CD1c-positive myeloid dendritic cell (primary cell): Measurements from ENCODE around the gene ZBTB9.
A peak's percentile ranks its signal among the peaks of the same experiment; 100 is the strongest.

ENCODE experiments used
- DNase-seq: peaks from one replicate; pipeline ENCODE4 v3.0.0-alpha.2; 2016; ENCODE audit errors: extremely low spot score

ZBTB9 gene

DNA sequence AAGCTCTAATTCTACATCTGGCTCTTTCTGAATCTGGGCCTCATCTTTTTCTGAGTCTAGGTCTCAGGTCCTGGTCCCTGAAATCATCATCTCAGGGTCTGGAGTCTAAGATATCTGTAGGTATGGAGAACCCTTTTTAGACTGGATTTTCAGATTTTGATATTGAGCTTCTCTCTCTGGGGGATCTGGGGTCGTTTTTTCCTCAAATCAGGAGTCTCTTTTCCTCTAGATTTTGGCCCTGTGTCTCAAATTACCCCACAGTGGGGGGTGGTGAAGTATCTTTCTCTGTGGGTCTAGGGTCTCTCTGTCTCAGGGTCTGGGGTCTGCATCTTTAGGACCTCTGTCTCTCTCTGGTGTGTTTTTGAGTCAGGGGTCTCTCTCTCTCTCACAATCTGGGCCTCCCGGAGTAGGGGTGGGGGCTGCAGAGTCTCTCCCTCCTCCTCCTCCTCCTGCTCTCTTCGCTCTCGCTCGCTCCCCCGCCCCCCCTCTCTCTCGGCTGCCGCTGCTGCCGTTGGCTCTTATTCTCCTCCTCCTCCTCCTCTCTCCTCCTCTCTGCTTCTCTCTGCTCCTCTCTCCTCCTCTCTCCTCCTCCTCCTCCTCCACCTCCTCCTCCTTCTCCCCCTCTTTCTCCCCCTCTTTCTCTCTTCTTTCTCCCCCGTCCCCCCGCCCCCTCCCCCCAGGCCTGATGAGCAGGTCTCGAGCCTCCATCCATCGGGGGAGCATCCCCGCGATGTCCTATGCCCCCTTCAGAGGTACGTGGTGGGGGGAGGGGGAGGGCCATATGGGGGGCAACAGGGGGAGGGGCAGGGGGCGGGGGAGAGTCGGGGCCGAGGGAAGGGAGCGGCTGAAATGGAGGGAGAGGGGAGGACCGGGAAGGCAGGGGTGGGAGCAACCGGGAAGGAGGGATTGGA lies 34.5 kb upstream of the ZBTB9 start, which contains the start of gene SYNGAP1:
TSS of gene SYNGAP1 (plus strand) at position 486 of the 911 bp plus-strand sequence. CDS start at position 686, 200 bp downstream.
- DNase-seq = no peak

DNA sequence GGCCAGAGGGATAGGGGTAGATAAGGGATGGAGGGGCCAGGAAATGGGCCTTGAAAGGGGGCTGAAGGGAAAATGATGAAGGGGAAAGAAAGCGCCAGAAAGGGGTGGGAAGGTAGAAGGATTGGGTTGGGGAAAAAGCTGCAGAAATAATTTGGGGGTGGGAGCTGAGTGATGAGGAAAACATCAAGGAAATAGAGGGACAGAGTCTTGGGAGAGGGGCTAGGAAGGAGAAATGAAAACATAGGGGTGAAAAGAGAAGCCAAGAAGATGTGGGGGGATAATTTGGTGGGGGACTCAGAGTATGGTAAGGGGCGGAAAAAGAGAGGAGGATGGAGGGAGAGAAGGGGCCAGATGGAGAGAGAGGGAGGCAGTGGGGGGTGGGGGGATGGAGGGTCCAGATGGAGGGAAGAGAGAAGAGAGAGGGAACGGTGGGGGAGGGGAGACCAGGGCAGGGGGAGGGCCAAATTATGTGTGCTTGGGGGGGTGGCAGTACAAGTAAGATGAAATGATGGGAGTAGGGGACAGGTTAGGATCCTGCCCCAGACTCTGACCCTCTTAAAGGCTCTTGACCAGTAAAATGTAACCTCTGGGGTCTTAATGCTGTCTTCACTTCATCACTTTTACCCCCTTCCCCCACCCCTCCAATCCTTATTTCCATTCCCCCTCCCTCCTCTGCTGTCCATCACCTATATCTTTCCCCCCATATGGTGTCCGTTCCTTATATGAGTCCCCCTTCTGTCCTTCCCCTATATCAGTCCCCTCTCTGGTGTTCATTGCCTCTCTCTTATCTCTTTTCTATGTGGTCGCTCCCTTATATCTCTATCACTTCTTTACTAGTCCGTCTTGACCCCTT lies 33.7 kb upstream of the ZBTB9 start:
- no peak for DNase-seq

DNA sequence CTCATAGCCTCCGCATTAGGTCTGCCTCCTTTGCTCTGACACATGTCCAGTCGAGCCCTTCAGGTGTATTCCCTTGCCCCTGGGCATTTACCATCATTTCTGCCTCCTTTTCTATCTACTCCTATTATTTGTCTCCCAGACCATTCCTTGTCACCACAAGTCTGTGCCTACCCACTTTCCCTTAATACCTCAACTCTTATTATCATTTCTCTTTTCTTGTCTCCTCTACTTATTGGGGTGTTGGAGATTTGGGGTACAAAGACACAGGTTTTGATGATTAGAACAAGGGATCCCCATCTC lies 33.1 kb upstream of the ZBTB9 start:
- no peak for DNase-seq

DNA sequence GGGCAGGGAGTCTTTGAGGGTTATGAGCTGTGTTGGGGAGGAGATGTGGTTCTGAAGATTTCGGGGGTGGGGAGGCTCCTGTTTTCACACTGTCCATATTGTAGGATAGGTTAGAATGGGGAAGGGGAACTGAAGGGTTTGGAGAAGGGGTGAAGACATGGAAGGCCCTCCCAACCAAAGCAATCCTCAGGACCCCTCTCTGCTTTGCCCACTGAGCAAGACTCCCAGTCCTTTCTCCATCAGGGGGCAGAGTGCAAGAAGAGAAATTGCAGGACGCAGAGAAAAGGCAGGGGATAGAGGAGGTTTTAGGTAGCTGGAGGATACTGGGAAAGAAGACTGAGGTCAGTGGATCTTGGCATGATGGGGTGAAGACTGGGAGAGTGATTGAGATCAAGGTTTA lies 30.6 kb upstream of the ZBTB9 start:
- DNase-seq = no peak

DNA sequence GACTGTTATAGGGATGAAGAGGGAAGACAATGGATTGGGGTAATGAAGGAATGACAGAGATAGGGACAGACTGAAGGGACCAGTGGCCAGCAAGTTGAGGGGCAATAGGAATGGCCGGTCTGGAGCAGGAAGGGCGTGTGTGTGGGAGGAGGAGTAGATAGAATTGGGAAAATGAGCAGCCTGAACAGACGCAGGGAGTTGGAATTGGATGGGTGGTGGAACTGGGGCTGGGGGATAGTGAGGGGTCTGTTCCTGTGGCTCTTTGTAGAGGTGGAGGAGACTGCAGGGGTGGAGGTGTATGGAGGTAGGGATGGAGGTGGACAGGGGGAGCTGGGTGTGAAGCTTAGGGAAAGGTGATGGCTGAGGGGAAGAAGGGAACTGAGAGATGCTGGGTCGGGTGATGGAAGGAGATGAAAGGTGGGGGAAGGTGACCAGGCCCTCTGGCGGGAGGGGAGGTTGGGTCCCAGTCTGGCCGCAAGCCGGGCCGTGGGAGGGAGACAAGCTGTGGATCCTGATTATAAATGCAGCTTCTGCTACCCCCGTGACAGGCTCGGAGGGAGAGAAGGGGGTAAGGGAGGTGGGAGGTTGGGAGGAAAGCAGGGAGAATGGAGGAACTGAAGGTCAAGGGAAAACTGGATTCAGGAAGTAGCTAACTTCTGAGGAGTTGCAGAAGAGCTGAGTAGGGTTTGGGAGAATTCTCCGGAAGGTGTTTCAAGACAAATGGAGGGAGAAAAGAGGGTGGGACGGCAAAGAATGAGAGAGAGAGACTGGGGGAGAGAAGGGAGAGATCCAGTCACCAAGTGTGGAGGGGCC lies 29.3 kb upstream of the ZBTB9 start:
- DNase-seq = peak; percentile 35

DNA sequence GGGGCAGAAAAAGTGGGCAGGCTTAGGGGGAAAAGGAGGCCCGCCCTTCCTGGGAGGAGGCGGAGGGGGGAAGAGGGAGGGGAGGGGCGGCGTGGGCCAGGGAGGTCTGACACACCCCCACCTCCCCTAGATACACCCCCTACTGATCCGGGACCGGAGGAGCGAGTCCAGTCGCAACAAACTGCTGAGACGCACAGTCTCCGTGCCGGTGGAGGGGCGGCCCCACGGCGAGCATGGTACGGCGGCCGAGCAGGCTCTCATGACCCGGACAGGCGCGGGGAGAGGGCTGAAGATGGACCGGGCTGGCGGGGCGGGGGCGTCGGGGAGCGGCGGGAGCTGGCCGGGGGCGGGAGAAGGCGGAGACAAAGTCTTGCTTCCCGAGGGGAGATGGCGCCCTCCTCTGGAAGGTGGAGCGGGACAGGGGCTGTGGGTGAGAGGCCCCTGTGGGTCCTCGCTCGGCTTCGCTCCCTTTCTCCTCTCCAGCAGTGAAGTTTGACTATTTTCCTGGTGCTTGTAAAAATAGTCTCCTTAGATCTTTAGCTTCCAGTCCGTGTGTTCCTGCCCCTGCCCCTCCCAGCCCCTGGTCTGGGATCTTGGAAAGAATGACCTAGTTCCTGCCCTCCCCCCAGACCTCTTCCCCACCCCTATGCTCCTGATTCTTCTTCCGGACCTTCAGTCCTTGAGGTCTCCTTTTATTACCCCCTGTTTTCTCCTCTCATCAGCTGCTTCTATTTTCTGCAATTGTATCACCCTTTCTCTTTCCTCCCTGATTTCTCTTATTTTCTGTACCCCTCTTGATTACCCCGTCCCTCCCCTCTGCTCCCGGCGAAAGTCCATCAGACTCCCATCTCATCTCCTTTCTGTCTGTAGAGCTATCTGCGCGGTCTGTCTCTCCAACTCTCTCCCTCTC lies 28.5 kb upstream of the ZBTB9 start:
- DNase-seq = peak; percentile 72

DNA sequence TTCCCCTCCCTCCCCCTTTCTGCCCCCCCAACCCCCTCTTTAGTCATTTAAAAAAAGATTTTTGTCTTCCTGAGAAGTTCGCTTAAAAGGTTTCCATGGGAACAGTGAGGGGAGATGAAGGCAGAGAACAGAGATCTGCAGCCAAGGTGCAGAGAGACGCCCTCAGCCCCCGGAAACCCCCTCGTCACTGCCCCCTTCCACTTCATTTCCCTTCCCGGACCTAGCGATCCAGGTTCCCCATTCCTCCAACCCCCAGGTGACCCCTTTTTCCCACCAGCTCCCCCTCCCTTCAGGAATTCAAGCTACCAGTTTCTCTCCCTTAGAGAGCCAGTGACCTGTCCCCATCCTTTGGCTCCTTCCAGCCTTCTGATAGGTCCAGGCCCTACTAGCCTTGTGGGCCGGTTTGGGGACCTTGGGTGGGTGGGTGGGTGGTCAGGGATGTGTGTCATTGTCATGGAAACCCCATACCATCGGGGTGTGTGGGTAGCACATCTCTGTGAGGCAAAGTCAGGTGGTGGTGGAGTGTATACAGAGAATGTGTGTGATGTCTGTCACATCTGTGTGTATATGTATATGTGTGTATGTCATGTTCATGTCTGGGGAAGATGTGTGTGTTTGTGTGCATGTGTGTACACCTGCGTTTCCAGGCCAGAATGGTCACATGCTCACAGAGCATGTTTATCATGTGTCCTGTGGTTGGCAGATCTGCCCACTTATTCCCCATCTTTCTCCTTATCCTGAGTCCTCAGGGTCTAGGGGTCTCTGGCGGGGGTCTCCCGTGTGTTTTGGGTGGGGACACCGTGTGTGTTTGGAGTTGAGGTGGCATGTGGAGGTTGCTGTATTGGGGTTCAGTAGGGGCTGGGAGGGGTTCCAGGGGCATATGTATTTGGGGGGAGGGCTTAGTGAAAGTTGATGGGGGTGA lies 27.5 kb upstream of the ZBTB9 start:
- DNase-seq = peak; percentile 53

DNA sequence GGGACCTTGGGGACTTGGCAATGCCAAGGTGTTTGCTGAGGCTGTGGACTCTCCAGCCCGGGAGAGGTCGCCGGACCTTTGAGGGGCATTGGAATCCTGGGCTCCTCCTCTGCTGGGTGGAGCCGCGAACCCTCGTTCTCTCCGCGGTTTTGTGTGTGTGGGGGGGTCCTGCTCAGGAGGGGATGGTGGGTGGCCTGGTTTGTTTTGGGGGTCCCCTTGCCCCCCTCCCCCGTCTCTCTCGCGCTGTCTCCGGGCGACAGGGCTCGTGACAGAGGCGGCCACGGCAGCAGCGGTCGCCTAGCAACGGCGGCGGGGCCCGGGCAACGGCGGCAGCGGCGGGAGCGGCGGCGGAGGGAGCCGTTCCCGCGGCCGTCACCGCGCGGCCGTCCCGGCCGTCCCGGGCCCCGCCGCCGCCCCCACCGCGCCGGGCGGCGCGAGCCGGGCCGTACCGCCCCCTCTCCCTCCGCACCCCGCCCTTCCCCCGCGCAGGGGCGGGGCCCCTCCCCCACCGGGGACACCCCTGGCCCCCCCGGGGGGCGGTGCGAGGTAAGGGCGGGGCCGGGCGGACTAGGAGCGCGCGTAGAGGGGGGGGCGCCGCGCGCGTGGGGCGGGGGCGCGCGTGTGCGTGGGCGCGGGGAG lies 26.7 kb upstream of the ZBTB9 start:
- DNase-seq = peak; percentile 47

DNA sequence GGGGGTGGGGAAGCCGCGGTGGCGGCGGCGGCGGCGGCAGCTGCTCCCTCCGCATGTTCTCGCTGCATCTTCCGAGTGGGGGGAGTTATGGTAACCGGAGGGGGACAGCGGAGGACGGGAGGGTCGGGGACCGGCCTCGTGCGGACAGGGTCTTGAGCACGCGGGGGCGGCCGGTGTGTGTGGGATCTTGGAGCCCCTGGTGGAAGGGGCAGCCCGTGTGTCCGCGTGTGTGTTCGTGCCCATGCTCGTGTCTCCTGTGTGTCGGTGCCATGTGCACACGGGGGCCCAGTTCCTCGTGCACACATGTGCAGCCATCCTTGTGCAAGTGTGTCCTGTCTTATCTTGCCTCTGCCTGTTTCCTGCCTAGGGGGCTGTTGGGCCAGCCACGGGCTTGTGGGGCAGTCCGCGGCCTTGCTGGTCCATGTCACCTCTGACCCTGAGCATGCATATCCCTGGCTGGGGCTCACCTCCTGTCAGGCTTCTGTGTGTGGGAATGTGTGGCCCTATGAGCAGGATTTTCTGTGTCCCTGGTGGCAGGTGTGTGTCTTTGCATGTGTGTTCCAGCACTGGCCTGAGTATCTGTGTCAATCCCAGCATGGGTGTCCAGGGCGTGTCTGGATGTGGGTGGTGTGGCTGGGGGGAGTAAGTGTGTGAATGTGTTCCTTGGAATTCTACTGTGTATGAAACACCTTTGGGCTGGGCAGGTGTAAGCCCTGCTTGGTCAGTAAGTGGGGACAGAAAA lies 26.0 kb upstream of the ZBTB9 start:
- DNase-seq = no peak

DNA sequence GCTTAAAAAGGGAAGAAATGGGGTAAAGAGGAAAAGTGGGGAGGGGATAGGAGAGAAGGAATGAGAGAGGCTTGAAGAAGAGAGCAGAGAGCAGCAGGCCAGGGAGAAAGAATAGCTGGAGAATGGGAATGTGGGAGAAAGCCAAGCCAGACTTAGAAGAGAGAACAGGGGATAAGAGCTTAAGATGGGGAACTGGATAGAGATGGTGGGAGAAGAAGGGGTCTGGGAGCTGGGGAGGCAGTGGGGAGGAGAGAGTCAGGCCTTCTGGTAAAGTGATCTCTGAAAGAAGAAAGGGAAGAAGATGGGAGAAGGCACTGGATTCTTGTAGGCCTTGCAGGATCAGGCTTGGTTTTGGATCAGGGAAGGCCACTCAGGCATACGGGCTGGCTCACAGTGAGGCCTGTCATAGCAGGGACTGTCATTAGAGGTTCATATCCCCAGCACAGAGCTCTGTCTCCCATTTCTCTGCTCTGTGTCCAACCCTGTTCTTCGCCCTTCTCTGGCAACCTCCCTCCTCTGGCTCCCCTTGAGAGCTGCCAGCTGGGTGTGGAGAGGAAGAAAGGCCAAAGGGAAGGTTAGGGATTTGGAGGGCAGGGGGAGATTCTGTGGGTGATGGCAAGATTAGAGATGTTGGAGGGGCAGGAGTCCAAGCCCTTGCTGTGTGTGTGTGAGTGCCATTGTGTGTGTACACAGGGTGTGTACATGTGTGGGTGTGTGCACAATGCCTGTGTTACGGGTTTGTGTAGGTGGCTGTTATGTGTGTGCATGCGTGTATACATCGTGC lies 25.2 kb upstream of the ZBTB9 start:
- no peak for DNase-seq

DNA sequence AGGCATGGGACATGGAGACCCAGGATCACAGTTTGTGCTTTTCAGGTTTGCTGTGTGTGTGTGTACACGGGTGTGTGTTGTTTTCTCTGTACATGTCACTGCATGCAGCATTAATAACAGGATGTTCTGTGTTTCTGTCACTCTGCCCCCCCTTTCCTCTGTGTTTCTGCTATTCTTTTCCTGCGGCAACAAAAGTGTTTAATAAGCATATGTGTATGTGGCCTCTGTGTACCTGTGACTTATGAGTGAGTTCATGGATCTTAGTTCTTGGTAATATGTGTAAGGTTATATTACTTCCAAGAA lies 24.7 kb upstream of the ZBTB9 start:
- DNase-seq = no peak

DNA sequence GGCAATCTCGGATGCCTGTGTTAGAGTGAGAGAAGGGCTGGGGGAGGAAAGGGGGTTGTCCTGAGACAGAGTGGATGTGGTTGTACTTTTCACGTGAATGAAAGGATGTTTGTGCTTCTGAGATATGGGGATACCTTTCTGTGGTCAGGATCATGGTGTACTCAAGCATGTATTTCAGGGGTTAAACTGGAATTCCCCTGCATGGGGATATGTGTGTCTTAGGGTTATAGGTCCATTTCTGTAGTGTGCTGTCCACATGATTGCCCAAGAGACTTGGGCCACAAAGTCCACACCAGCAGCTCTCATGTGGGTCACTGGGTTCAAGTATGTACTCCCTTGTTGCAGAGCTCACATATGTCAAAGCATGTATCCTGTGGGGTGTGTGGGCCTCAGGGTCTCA lies 24.0 kb upstream of the ZBTB9 start:
- DNase-seq = no peak

DNA sequence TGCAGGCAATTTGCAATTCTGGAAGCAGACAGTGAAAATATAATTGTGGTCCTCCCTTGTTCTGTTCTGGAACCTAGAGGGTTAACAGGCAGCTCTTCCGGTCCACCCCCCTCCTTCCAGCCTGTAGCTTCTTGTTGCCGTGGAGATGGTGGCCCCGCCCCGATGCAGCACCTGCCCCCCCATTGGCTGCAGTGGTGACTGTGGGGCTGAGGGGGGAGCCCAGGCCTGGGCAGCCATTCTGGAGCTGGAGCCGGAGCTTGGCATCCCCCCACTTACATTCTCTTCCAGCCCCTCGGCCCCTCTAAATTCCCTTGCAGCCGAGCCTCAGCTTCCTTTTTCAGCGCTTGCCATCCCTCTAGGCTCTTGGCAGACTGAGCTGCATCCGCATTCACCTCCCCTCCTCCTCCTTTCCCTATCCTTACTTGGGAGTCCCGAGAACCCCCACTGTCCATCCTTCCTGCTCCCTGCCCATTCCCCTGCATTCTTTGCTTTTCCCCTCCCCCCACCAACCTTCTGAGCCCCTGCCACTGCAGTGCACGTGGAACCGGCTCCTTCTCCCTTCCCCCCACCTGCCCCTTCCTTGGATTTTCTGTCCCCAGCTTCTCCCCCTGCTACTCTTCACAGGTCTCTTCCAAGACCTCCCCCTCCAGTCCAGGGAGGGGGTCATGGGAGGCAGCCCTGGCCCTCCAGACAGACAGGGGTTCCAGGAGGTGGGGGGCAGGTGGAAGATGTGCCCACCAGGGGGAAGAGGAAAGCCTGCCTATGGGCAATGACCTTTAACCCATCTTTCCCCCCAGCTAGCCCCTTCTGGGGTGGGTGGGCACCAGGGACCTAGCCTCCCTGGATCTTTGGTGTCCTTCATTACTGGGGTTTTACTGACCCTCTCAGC lies 23.1 kb upstream of the ZBTB9 start:
- DNase-seq = peak; percentile 53

DNA sequence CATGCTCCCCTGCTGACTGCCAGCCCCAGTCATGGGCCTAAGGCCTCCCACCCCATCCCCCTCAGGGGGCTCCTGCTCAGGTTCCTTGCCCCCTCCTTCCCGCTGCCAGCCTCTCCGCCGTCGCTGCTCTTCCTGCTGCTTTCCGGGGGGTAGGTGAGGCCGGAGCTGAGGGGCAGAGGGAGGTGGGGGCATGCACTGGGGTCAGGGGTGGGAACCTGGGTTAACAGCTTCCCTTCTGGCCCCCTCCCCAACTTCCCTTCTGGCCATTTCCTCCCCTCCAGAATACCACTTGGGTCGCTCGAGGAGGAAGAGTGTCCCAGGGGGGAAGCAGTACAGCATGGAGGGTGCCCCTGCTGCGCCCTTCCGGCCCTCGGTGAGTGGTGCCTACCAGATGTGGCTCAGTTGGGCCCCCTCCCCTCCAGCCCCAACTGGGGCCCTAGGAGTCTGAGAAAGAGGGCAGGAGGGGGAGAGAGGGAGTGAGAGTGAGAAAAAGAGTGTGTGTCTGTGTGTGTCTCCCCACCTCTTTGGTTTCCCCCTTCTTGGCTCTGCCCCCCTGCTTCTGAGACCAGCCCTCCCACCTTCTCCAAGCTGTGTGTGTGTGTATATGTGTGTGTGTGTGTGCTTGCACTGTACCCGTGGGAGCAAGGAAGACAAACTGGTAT lies 22.4 kb upstream of the ZBTB9 start:
- DNase-seq = no peak

DNA sequence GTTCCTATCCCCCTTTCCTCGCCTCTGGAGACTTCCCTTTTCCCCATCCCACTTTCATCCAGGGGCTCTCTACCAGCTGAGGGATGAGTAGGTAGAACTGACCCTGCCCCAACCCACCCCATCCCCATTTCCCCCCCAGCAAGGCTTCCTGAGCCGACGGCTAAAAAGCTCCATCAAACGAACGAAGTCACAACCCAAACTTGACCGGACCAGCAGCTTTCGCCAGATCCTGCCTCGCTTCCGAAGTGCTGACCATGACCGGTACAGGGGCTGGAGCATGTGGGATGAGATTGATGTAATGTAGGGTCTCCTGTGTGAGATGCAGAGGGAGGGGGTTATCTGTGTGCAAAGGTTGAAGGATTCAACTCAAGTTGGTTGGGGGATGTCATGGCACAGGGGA lies 21.8 kb upstream of the ZBTB9 start:
- no peak for DNase-seq

DNA sequence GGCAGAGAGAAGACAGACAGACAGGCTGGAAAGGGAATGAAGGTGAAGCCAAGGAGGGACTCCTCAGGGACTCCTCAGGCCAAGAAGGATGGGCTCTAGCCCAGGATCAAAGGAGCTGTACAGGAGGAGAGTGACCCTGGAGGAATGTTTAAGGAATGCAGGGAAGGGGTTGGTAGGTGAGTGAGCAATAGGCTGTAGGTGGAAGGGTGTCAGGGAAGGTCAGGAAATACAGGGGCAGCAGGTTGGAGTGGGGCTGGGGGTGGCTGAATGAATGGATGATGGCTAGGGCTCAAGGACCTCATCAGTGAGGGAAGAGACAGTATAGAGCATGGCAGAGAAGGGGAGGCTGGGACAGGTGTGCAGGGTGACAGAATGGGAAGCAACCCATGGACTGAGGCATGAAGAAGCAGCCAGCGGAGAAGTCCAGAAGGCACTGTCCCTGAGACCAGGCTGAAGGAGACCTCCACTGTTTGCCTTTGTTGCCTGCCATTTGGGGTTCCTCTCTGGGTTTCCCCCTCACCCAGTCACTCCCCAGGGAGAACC lies 21.3 kb upstream of the ZBTB9 start:
- DNase-seq = no peak
